NCI-H1417 (cell line): ENCODE data around the gene CACNA1G.

Source experiments
- DNase-seq, 3 experiments: peaks; one replicate each; lab custom pipeline; 2025; lab: John Stamatoyannopoulos, UW

CACNA1G gene

DNA sequence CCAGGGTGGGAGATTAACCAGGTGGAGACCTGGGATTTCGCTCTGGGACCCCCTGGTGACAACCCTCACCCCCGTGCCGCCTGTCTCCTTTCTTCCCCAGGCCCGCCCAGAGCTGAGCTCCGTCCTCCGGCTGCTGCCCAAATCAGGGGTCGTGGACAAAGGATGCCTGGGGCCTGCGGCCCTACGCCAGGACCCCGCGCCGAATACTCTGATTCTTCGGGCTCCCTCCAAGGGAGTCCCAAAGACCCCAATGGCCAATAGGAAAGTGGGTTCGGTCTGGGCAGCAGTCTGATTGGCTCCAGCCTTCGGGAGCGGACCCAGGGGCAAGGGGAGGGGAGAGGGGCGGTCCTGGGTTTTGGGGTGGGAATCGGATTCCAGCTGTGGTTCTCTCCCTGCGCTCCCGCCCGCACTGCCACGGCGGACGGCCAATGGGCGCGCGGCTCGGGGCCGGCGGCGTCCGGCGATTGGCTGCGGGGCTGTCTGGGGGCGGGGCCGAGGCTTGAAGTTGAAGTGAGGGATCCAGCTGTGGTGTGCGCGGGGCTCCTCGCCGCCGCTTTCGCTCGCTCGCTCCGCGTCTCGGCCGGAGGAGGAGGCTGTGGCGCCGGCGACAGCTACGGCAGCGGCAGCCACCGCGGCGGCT lies at the start of gene CACNA1G:
TSS of gene CACNA1G (plus strand) at position 531 of the 640 bp plus-strand sequence. CDS start 745 bp downstream, outside the sequence.
- DNase-seq: peak; percentile 77 to 87 (median 80)

DNA sequence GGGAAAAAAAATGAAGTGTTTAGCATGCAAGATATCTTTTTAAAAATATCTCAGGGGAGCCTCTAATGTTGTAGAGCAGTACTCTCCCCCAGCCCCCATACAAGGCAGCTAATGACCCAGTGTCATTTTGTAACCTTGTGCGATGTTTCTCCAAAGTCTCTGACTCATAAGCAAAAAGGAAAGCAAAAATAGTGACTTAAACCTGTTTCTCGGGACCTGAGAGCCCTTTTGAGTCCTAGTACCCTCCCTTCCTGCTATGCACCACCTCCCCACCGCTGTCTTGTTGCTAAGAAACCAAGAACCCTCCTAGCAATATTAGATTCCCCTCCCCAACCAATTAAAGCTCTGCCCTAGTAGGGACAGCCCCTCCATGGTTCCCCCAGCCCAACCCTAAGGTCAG lies 49.5 kb upstream of the CACNA1G start:
- DNase-seq: no peak

- no peak for DNase-seq
Measured at GRCh38 chr17:50513495-50513894, 47.0 kb upstream of the CACNA1G start.

- no peak for DNase-seq
Measured at GRCh38 chr17:50514388-50514787, 46.1 kb upstream of the CACNA1G start.

GRCh38 chr17:50514936-50515702 lies 45.4 kb upstream of the CACNA1G start:
- no peak for DNase-seq

- no peak for DNase-seq
Measured at GRCh38 chr17:50517011-50517410, 43.5 kb upstream of the CACNA1G start.

DNA sequence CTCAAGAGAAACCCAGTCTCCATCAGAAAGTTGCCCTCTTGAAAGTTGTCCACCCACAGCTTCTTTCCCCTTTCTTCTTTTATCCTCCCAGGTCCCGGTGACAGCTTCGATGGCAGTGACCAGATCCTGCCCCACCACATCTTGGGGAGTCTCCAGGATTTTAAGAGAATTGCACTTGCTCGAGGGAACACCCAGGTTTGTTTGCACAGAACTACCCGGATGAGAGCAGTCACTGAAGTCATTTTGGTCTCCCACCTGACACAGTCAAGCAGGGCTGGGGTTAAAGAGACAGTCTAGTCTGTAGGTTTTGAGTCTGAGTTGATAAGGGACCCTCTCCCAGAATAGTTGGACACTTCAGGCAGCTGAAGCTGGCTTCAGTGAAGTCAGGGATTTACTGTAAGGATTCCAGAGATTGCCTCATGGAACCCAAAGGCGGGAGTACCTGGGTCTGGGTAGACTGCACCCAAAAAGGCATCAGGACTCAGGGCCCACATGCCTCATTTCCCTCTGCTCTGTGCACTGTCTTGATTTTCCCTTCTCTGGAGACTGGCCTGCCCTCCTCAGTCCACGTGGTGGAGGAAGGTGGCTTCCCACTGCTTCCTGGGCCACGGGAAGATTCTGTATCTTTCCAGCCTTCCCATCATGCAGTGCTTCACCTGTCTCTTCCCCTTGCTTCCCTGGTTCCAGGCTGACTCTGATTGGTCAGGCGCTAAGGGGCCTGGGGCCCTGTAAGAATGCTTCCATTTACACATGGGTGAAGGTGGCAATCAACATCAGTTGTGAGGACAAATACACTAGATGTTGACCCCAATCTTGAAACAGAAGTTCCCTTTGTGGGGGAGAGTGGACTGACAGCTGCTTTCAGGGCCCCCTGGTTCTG lies 42.8 kb upstream of the CACNA1G start:
- DNase-seq: no peak

GRCh38 chr17:50518384-50519023 lies 42.0 kb upstream of the CACNA1G start:
- peak in 2 of 3 experiments; percentile 26 to 73 for DNase-seq

DNA sequence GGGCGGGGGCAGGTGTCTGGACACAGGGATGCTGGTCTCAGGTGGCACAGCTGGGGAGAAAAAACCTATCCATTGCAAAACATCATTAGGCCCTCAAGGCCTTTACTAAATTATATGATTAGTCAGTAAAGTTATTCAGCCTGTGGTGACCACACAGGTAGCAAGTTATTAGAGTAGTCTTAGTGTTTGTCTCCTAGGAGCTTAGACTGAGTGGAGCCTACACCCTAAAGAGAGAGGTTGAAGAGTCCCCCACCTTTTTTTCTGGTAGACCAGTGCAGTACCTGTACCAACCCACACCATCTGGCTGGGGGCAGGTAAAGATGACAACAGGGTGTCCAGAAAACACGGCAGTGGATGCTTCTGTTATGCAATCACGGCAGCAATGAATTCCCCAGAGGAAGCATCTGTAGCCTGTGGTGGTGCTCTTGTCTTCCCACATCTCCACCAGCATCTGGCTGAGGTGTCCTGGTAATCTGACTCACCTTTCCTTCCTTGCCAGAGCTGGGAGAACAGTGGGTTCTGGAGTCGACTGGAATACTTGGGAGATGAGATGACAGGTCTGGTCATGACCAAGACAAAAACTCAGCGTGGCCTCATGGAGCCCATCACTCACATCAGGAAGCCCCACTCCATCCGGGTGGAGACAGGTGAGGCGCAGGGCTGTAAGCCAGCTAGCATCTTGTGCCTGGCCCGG lies 41.2 kb upstream of the CACNA1G start:
- DNase-seq: peak in 1 of 3 experiments; percentile 26

DNA sequence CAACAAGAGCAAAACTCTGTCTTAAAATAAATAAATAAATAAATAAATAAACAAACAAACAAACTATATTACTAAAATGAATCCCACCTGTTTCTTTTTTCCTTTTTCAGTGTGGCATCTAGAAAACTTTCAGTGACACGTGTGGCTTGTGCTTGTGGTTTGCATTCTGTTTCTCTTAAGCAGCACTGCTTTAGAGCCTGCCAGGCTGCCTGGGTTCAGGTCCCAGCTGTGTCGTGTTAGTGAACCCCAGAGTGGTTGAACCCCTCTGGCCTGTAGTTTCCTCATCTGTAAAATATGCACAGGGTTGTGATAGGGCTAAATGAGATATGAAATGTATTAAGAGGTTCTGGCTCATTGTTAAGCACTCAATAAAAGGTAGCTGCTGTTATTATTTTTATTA lies 40.0 kb upstream of the CACNA1G start:
- DNase-seq: no peak

DNA sequence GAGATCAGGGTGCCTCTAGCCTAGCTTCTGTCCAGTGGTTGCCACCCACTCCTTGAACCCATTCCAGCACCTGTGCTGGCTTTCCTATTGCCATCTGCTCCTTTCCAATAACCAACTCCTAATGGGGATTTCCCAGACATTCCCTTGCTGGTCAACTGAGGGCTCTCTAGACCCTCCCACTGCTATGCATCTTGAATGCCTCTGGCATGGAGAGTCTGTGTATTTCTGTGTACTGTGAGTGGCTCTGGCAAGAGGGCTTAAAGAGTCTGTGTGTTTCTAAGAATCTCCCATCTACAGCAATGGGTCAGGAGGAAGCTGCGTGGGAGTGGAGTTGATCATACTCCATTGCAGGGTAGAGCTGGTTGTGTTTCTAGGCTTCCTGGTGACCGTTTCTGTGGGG lies 39.0 kb upstream of the CACNA1G start:
- no peak for DNase-seq

DNA sequence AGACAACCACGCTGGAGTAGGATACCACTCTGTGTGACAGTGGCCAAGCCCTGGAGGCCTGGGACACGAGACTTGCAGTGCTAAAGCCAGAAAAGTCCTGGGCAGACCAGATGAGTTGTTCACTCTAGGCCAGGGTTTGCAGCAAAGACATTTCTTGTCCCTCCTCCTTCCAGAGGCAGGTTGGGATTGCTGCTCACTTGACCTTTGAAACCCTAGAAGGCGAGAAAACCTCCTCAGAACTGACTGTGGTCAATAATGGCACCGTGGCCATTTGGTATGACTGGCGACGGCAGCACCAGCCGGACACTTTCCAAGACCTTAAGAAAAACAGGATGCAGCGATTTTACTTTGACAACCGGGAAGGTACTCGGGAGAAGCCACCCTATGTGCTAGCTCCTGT lies 37.7 kb upstream of the CACNA1G start:
- no peak for DNase-seq

- no peak for DNase-seq
Measured at GRCh38 chr17:50523208-50523607, 37.3 kb upstream of the CACNA1G start.

- no peak for DNase-seq
Measured at GRCh38 chr17:50524838-50525237, 35.7 kb upstream of the CACNA1G start.

- DNase-seq: no peak
Measured at GRCh38 chr17:50527155-50527762, 33.3 kb upstream of the CACNA1G start.

GRCh38 chr17:50527949-50528474 lies 32.5 kb upstream of the CACNA1G start:
- no peak for DNase-seq

DNA sequence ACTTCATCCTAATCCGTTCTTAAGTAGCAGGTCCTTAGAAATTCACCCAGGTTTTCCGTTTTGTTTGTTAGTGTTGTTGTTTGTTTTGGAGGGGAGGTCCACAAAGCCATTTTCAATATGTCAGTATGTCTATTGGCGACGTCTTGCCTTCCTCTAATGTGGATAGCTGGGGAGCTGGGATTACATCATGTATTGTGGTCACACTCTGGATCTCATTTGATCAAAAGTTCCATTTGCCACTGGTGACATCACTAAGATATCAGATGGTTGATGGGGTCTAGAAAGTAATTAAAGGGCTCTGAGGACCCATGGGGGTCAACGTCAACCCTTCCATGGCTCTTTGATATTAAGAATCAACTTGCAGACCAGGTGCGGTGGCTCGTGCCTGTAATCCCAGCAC lies 30.7 kb upstream of the CACNA1G start:
- no peak for DNase-seq

GRCh38 chr17:50531428-50532025 lies 29.0 kb upstream of the CACNA1G start:
- no peak for DNase-seq

- peak in 2 of 3 experiments; percentile 45 to 59 for DNase-seq
Measured at GRCh38 chr17:50532452-50533024, 28.0 kb upstream of the CACNA1G start, which contains the start of gene EPN3. EPN3 (plus strand) TSS chr17:50532735; CDS start chr17:50536557, 3,822 bp downstream.

DNA sequence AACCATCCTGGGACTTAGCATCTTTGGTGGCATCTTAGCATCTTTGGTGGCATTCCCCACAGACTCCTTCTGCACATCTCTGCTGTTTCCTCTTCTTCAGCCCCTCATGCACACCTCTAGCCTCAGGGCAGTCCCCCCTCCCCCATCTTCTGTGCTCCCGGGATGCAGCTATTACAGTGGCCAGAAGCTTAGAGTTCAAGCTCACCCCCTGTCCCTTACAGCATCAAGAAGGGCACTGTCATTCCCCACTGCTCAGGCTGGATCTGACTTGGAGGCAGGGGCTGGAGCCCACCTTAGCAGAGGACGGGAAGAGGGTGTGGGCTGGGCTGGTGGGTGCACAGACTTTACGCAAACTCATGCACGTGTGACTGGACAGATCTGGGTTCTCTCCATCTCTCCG lies 27.3 kb upstream of the CACNA1G start:
- DNase-seq: peak in 1 of 3 experiments; percentile 17
